ENCODE results near the gene CDC34.
"Not testable (repeated sequence)": the region's sequence is repeated elsewhere in the genome, so short reads cannot be mapped to it uniquely, and the experiment has no call there.

Gene CDC34

DNA sequence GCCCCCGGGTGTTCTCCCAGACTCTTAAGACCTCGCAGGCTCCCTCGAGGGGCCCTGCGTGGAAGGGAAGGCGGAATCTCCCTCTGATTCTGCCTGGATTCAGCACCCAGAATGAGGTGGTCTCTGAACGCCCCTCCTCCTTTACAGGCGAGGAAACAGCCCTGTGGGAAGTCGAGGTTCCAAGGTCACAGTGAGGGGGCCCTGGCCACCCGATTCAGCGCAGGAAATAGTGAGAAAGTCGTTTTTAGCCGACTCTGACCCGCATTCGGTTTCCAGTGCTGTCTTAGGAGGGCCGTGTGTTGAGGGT, 41.9 kb downstream of the CDC34 start:
- DNase-seq (ENCODE audit: low read depth in 2 of 2) = no peak

DNA sequence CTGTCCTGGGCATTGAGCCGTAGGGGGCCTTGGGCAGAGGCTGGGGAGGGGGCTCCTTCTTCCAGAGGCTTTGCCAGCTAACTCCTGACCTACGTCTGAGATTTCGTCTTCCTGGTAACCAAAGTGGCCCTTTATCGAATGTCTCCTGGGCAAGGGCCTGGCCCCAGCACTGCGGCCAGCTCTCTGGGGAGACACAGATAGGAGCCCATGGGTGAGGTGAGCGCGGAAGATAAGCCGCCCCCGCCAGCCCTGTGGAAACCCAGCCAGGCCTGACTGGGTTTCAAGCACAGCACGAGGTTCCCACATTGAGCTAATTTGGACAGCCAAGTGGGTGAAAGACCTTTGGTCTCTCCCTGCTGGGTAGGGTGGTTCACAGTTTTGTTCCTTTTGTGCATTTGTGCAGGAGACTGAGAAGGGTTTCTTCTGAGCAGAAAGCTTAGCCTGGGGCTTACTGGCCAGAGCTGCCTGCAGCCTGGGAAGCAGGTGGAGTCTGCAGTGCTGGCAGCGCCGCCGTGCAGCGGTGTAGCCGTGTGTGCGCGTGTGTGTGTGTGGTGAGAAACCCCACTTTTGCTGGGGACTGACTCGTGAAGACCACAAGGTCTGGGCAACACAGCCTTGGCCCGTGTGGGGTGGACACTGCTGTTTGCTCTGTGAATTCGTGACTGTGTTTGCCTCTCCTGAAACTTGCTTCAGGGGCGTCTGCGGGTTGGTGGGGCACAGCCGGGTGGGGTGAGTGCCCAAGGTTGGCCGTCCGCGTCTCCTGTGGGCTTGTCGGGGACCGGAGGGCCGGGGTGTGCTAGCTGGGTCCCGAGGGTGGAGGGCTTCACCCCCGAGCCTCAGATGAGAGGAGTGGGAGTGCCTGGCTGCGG, 43.3 kb downstream of the CDC34 start:
- no peak for DNase-seq (ENCODE audit: low read depth in 2 of 2)

DNA sequence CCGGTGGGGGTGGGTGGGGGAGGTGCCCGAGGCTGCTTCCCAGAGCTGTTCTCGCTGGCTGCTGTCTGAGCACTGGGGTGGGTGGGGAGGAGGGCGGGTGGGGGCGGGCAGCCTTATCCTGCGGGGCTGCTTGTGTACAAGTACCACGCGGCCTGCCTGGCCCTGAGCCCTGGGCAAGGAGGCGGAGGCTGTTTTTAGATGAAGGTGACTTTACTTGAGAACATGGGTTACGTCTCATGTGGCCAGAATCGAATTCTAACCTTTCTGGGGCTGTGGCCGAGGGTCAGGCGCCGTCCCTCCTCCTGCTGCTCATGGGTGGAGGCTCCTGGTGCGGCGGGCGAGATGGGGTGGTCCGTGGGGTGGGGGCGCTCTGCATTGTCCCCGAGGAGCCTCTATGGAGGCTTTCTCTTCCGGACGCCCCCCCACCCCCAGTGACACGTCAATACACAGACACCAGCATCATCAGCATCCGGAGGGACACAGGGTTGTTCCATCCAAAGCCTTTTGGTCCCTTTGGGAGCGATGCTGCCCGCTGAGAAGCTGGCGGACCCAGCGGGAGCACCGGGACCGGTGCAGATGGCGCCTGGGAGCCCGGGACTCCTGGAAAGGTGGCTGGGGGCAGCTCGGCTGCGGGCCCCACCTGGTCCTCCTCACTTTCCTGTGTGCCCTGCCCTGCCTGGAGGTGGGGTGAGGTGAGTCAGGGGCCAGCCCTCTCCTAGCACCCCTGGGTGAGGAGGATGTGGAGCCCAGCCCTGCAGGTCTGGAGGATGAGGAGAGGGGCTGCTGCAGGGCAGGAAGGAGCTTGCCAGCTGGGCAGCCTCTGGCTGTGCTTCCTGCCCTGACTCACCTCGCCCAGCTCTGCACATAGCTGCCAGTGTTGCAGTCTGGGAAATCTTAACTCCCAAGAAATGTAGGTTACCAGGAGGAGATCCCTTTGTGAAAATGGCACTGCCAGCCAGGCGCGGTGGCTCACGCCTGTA, 44.3 kb downstream of the CDC34 start:
- no peak for DNase-seq (ENCODE audit: low read depth in 2 of 2)

DNA sequence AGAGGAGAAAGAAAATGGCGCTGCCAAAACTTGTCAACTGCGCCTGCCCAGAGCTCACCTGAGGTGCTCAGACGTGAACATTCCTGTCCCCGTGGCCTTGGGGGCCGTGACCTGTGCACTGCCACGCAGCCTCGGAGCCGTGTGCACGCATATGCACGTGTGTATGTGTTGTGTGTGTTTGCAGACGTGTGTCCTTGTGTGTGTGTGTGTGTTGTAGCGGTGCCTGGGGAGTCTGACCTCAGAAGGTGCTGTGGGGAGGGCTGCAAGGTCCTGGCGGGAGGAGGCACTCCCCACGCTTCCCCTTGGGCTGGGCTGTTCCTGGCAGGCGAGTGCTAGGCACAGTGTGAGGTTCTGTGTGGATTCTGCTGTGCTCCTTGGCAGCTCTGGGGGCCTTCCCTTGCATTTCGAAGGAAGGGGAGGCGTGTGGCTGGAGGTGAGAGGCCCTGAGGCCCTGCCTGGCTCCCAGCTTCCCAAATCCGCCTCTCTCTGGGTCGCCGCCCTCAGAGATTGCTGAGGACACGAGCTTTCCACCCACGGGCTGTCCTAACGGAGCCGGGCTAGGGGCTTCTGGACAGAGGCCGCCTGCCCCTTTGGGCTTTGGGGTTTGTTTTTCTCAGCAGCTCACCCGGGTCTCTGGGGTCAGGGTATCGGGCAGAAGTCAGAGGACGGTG, 45.3 kb downstream of the CDC34 start:
- DNase-seq (ENCODE audit: low read depth in 2 of 2) = no peak

DNA sequence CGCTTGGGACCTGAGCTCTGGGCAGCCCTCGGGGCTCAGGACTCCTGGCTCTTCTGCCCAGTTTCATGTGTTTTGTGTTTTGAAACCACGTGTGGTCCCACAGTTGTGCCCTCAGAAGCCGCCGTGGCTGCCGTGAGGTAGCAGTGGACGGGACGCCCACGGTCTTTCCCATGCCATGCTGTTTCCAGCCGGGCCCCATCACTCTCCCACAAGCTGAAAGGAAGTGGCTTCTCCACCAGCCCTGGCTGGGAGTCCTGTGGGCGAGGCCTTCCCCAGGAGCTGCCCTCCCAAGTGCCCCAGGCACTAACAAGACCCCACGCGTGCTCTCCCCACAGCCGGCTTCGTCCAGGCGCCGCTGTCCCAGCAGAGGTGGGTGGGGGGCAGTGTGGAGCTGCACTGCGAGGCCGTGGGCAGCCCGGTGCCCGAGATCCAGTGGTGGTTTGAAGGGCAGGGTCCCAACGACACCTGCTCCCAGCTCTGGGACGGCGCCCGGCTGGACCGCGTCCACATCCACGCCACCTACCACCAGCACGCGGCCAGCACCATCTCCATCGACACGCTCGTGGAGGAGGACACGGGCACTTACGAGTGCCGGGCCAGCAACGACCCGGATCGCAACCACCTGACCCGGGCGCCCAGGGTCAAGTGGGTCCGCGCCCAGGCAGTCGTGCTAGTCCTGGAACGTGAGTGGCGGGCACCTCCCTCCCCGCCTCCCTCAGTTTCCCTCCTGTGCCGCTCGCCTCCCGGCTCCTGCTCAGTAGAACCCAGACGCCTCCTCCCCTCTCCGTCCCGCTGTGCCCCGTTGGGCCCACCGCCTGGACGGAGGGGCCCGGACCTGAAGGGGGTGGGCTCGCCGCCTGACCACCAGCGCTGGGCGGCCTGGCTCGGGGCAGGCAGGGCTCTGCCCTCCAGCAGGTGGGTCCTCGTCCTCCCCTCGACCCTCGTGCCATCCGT, 46.2 kb downstream of the CDC34 start:
- DNase-seq (ENCODE audit: low read depth in 2 of 2) = no peak

DNA sequence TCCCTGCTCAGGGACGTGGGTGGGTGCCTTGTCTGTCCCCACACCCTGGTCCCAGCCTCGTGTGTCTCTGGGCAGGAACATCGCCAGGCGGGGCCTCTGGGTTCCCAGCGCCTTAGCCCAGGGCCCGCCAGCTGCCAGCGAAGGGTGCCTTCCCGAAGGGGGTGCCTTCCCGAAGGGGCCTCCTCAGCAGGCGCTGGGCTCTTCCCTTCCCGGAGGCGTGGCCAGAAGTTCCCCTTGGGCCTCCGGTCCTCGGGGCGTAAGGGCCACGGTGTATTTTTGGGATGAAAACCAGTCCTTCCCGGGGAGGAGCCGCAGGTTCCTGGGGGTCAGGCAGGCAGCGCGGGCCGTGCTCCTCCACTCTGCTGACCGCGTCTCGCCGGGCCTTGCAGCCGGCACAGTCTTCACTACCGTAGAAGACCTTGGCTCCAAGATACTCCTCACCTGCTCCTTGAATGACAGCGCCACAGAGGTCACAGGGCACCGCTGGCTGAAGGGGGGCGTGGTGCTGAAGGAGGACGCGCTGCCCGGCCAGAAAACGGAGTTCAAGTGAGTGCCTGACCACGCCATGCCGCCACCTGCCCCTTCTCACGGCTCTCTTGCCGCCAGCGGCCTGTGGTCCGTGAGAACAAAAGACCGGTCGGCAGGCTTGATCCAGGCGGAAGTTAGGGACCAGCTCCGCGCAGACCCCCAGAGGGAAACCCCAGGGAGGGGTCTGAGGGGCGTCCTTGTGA, 47.7 kb downstream of the CDC34 start:
- DNase-seq (ENCODE audit: low read depth in 2 of 2) = no peak

DNA sequence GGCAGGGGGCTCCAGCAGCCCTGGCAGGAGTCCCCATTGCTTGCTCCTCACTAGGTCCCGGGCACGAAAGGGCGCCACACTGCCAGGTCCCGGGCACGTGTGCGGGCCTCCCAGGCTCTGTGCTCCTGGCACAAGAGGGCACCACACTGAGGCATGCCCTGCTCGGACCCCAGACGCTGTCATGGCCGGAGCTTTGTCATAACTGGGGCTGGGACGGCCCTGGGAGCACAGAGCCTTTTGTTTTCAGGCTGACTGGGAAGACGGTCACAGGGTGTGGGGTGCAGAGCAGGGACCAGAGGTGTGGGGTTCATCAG, 48.2 kb downstream of the CDC34 start:
- DNase-seq (ENCODE audit: low read depth in 2 of 2) = no peak

DNA sequence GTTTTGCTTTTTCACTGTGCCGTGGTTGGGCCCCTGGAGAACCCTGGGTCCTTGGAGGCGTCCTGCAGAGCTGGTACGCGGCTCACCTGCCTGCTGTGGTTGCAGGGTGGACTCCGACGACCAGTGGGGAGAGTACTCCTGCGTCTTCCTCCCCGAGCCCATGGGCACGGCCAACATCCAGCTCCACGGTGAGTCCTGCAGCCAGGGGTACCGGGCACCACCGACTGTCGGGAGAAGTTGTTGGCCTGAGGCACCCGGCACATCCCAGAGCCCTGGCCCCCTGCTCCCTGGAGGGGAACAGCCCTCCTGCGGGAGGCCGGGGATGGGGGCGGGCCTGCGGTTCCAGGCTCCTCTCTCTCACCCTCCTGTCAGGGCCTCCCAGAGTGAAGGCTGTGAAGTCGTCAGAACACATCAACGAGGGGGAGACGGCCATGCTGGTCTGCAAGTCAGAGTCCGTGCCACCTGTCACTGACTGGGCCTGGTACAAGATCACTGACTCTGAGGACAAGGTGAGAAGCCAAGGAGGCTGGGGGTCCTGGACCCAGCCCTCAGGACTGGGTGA, 48.8 kb downstream of the CDC34 start:
- DNase-seq (ENCODE audit: low read depth in 2 of 2) = no peak

DNA sequence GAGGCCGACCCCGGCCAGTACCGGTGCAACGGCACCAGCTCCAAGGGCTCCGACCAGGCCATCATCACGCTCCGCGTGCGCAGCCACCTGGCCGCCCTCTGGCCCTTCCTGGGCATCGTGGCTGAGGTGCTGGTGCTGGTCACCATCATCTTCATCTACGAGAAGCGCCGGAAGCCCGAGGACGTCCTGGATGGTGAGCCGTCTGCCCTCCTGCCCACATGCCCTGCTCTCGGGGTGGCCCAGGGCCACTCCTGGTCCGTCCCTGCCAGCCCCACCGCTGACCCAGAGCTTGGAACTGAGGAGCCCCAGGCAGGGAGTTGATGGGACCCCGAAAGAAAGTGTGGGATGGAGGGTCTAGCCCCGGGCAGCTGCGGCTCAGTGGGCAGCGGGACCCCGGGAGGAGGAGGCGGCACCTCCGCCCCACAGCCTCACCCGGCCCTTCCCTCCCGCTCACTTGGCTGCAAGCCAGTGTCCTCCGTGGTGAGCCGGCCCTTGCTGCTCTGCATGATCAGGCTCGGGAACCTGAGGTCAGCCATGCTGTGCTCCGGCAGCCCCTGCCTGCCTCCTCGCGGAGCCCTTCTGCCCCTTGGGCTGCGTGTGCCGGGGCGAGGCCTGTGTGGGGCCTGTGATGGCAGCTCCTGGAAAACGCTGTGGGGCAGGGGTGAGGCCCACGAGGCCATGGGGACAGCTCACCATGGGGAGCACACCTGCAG, 50.0 kb downstream of the CDC34 start:
- no peak for DNase-seq (ENCODE audit: low read depth in 2 of 2)

DNA sequence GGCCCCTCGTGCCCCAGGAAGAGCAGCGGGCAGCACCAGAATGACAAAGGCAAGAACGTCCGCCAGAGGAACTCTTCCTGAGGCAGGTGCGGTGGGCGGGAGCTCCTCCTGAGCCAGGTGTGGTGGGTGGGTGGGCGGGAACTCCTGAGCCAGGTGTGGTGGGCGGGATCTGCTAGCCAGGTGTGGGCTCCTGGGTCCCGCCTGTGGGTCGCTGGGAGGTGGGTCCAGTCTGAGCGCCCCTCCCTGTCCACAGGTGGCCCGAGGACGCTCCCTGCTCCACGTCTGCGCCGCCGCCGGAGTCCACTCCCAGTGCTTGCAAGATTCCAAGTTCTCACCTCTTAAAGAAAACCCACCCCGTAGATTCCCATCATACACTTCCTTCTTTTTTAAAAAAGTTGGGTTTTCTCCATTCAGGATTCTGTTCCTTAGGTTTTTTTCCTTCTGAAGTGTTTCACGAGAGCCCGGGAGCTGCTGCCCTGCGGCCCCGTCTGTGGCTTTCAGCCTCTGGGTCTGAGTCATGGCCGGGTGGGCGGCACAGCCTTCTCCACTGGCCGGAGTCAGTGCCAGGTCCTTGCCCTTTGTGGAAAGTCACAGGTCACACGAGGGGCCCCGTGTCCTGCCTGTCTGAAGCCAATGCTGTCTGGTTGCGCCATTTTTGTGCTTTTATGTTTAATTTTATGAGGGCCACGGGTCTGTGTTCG, 51.1 kb downstream of the CDC34 start:
- no peak for DNase-seq (ENCODE audit: low read depth in 2 of 2)

DNA sequence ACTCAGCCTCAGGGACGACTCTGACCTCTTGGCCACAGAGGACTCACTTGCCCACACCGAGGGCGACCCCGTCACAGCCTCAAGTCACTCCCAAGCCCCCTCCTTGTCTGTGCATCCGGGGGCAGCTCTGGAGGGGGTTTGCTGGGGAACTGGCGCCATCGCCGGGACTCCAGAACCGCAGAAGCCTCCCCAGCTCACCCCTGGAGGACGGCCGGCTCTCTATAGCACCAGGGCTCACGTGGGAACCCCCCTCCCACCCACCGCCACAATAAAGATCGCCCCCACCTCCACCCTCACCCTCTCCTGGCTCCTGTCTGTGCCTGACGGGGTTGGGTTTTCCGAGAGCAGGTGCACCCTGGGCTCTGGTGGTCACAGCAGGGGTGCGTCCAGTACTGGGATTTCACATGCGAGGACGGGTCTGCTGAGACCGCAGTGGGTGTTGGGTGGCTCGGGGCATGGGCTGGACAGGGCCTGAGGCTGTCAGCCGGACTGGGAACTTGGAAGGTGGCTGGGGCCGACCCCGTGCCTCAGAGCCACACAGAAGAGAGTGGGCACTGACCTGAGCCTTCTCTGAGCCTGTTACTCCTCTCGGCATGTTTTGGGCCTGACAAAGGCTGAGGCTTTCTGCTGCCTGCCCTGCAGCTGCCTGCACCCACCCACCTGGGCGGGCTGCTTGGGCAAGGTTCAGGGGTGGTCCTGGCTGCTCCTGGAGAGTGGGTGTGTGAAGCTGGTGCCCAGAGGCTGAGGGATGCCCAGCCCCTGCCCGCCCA, 51.8 kb downstream of the CDC34 start:
- DNase-seq (ENCODE audit: low read depth in 2 of 2) = no peak

DNA sequence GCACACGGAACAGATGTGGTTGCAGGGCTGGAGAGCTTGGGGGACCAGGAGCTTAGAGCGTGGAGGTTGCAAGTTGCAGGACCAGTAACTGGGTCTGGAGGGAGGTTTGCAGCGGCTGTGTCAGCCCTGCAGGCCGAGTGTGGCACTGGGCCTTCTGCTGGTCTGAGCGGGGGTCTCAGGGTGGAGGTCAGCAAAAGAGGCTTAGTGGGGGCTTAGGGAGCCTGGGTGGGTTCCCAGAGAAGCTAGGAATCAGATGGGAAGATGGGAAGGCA, 52.3 kb downstream of the CDC34 start:
- no peak for DNase-seq (ENCODE audit: low read depth in 2 of 2)

DNA sequence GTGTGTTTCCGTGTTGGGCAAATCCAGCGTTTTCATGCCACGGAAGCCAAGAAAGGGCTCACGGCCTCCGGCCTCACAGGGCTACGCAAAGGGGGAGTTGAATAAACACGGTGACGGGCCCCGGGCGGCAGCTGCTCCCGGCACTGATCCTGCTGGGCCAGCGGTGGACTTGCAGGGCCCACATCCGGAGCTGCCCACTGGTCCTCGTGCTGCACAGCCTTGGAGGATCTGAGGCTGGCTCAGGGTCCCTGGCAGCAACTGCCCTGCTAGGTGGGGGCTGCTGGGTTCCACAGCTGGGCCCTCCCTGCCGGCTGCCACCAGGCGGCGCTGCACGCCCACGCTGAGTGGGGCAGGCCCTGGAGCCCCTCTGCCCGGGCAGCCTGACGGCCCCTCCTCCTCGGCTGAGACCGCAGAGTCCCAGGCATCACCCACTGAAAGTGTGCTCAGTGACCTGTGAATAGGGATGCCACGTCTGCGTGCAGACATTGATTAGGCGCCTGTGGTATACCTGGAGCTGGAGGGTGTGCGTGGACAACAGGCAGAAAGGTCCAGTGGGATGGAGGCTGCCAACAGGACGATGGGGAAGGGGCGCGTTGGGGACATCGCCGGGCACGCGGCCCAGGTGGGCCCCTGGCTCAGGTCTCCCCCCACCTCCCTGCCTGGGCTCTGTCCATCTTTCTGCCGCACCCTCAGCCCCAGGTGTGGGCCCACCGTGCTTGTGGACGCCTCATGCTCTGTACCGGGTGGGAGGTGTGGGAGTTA, 52.9 kb downstream of the CDC34 start:
- peak; percentile 51 to 60 for DNase-seq (ENCODE audit: low read depth in 2 of 2)

DNA sequence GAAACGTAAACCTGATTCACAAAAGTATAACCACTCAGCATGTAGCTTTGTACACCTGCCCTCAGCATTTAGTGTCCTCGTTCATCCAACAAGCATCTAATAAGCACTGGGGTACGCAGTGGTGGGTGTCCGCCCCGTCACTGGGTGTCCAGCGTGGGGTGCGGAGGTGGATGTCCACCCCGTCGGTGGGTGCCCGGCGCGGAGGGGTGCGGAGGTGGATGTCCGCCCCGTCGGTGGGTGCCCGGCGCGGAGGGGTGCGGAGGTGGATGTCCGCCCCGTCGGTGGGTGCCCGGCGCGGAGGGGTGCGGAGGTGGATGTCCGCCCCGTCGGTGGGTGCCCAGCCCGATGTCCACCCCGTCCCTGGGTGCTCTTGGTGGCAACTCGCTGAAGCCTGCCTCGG, 53.6 kb downstream of the CDC34 start:
- not testable (repeated sequence) for DNase-seq (ENCODE audit: low read depth in 2 of 2)

DNA sequence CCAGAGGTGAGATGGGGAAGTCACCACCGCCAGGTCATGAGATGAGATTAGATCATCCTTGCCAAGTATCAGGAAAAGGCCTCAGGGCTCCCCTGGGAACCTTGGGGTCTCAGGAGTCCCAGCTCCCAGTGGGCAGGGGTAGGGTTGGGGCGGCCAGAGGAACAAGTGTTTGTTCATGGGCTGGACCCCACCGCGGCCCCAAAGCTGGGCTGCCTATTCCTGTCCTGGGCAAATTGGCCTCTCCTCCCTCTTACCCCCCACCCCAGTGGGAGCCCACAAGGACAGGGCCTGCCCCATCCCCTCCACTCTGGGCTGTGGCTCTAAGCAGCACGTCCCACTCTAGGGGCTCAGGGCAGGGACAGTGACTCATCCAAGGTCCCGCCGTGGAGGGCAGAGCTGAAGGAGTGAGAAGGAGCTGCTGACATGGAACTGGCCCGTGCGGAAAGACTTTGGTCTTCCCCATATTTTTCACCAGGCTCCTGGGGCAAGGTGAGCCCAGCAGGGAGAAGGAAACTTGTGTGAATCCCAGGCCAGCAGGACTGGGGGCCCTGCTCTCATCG, 54.1 kb downstream of the CDC34 start:
- no peak for DNase-seq (ENCODE audit: low read depth in 2 of 2)

DNA sequence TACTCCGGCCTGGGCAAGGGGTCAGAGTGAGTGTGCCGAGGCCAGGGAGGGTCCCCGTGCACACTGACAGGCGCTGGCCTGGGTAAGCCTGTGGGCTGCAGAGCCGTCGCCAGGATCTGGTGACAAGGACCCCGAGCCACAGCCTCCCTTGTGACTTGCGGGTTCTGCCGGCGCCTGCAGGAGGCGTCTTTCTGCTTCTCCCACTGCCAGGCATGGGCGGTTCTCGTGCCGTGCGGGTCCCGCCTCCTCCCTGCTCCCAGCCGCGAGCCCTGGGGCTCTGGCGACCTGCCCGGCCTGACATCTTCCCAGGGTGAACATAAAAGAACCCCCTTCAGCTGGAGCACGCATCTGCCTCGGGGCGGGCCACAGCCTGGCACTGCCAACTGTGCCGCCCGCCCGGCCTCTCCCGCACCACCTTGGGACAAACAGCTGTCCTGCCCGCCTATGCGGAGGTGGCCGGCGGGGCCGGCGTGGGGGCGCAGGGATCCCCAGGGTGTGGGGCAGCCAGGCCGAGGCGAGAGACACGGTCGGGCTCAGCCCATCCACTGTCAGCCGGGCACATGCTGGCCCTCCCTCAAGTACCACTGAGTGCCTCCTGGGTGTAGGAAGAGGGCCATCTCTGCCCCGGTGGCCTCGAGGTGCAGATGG, 56.7 kb downstream of the CDC34 start:
- peak in 1 of 2 donors; percentile 63 for DNase-seq (ENCODE audit: low read depth in 2 of 2)
